Activated naive CD4-positive, alpha-beta T cell treated with anti-CD3 and anti-CD28 coated beads, Interleukin-2, amount 10 ng/mL, durations not matched to agents 5 hours and 36 hours (primary cell): Measurements from ENCODE around the gene MACROH2A1. TPM values are rescaled to one million over a fixed set of nuclear protein-coding genes. Genes with fewer than 3 reads are reported as not detected.

Source experiments
- total RNA-seq, 2 experiments: library from RNA; stranded (reverse); gene quantifications; one replicate each; pipeline ENCODE4 v1.2.3, GENCODE V29; 2021

Gene MACROH2A1
- 100 to 1,000 TPM; 264 to 271 TPM for total RNA-seq

GRCh38 chr5:135398855-135399793 lies at the start of gene MACROH2A1:
MACROH2A1 (minus strand) TSS chr5:135399231; CDS start chr5:135389093, 10,138 bp downstream.

GRCh38 chr5:135447298-135447929 lies 48.4 kb upstream of the MACROH2A1 start, which contains the start of gene DCANP1:
DCANP1 (minus strand) TSS chr5:135447348; CDS start chr5:135447108, 240 bp downstream.

Other genes with a start within 250 kb of the MACROH2A1 start
- gene DCANP1, start 48.1 kb upstream of the MACROH2A1 start, total RNA-seq: not detected
- not detected for gene TIFAB, start 53.1 kb upstream of the MACROH2A1 start, total RNA-seq
- not detected for gene NEUROG1, start 136.7 kb upstream of the MACROH2A1 start, total RNA-seq
- not detected for gene CXCL14, start 179.8 kb upstream of the MACROH2A1 start, total RNA-seq